ENCODE measurements around the gene SLC24A4.
"Not testable (repeated sequence)": the region's sequence is repeated elsewhere in the genome, so short reads cannot be mapped to it uniquely, and the experiment has no call there.

The SLC24A4 gene

DNA sequence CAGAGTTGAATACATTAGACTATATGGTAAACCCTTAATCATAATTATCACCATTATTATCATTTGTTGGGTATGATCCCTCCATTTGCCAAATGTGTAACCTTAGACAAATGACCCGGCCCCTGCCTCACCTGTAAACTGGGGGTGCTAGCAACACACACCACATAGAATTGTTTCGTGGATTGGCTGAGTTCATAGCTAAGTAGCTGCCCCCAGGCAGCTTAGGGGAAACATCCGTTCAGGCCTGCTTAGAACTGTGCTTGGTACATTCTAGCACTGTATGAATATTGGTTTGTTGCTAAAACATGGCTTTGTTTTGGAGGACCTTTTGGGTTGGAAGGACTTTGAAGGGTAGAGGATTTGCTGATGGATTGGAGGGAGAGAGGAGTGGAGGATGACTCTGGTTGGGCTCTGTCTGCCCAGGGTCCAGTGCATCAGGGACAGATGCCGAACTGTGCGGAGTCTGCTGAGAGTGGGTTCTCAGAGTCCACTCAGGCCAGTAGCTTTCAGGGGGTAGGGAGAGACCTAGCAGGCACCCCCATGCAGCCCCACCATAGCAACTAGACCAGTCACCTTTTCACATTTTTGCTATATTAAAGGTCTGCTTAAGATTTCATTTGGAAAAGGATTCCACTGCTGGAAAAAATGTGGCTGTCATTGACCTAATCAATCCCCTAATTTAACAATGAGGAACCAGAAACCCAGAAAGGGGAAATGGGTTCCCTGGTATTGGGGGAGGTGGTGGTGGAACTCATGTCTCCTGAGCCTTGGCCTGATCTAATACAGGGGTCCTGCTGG, 192.8 kb downstream of the SLC24A4 start:
- in situ Hi-C loops (cut with MboI; ENCODE audit: low sequenced_read_pairs), result no loop called here

- in situ Hi-C loops (cut with MboI; ENCODE audit: low sequenced_read_pairs), result no loop called here
Observed at GRCh38 chr14:92516344-92516965, 193.5 kb downstream of the SLC24A4 start.

GRCh38 chr14:92516966-92517506, 194.1 kb downstream of the SLC24A4 start:
- in situ Hi-C loops (cut with MboI; ENCODE audit: low sequenced_read_pairs), result no loop called here

DNA sequence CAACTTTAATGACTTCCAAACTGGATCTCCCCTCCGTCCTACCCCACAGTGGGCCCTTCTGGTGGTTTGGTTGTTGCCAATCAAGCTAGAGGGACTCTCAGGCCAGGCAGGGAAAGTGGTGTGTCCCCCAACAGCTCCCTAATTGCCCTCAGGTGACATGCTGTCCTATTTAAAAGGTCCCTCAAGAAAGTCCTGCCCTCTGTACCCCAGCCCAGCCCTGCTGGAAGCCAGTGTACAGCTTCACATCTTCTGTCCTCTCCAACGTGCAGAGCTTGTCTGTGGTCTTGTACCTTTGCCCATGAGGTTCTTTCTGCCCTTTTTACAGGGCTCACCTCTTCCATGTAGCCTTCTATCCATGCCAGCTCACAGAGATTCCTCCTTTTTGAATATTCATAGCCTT, 194.8 kb downstream of the SLC24A4 start:
- in situ Hi-C loops (cut with MboI; ENCODE audit: low sequenced_read_pairs), result no loop called here

DNA sequence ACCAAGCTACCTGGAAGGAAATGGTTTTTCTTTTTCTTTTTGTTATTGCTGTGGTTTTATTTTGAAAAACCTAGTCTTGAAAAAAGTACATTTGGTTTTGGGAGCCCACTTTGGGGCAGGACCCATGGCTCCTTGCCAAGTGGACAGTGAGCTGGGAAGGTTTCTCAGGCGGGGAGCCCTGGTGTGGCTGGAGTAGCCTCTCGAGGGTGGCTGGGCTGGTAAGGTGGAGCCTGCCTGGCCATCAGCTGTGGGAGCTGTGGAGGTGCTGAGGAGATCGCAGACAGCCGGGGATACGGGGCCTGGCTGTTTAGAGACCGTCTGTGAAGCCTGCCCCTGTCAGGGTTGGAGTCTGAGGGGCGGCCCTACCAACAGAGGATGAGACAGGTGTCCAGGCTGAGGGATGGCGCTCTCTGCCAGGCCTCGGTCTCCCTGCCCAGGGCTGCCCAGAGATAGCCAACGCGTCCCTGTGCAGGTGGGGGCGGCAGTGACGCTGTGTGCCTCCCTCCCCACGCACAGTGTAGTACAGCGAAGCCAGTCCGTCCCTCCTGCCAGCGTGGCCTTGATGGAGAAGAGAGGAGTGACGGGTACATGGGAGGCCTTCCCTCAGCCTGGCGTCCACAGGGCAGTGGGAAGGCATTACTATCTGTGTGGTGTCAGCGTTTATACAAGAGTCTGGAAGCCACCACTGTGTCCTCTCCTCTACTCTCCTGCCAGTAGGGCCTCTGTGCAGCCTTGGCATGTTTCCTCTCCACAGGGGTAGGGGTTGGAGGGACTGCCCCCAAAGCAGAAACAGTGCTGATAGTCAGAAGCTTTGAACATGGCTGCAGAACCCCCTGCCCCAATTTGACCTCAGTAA, 196.5 kb downstream of the SLC24A4 start:
- in situ Hi-C loops (cut with MboI; ENCODE audit: low sequenced_read_pairs), result no loop called here

DNA sequence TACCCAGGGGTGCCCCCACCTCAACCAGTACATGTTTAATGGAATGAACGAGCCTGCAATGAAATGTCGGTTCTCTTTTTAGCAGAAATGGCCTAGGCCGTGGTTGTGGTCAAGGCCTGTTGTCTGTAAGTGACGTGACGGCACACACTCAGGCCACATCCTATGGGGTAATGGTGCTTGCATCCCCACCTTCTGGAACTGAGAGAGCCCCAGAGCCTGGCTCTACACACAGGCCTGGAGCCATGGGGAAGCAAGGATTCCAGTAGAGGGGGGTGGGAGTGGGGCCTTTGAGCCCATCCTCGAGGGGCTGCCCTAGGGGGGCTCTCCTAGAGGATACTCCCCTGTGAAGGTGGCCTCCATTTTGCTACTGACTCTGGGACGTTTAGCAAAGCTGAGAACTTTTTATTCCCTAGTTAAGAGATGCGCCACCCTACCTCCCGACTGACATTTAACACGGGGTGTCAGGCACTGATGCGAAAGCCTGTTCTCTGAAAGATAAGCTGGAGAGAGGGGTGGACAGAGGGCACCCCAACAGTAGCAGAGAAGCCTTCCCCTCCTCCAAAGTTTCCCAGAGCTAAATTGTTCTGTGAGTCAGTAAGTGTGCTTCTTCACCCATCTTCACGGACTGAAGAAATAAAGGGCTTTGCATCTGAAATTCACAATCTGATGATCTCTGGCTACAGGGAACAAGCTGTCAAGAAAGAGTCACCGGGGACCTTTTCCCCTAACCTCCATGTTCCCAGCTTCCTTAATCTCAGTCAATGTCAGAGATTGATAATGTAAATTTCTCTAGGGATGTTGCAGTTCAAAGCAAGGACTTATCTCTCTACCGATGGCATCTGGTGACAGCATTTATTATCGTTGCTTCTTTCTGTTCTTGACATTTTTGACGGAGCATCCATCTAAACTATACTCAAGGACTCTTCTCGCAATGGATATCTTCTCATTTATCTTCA, 197.4 kb downstream of the SLC24A4 start:
- in situ Hi-C loops (cut with MboI; ENCODE audit: low sequenced_read_pairs), result no loop called here

- in situ Hi-C loops (cut with MboI; ENCODE audit: low sequenced_read_pairs), result no loop called here
Observed at GRCh38 chr14:92521058-92521415, 198.1 kb downstream of the SLC24A4 start.

GRCh38 chr14:92523752-92524151, 200.8 kb downstream of the SLC24A4 start:
- in situ Hi-C loops (cut with MboI; ENCODE audit: low sequenced_read_pairs), result no loop called here

DNA sequence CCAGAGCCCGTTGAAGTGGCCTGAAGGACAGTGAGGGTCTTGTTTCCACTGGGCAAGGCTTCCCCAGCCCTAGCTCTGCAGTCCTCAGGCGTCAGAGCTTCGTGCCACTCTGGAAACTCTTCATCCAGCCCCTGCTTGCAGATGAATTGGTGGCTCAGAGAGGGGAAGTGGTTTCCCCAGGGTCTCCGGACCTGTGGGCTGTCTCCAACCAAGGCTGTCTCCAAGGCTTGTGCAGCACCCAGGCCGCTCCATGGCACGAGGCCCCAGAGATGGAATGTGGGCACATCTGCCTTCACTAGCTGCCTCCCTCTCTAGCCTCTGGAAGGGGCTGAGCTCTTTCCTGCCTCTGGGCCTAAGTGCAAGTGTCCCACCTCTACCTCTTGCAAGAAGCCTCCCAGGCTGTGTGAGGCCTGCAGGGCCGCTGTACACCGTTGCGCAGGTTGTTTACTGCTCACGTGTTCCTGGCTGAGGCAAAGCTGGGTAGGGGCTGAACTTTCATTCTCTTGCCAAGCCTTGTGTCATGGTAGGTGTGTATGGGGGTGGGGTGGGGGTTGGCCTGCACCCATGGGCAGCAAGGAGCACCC, 201.7 kb downstream of the SLC24A4 start:
- in situ Hi-C loops (cut with MboI; ENCODE audit: low sequenced_read_pairs), result no loop called here

- in situ Hi-C loops (cut with MboI; ENCODE audit: low sequenced_read_pairs), result no loop called here
Observed at GRCh38 chr14:92525322-92526095, 202.5 kb downstream of the SLC24A4 start.

- in situ Hi-C loops (cut with MboI; ENCODE audit: low sequenced_read_pairs), result no loop called here
Observed at GRCh38 chr14:92527721-92528120, 204.8 kb downstream of the SLC24A4 start.

- in situ Hi-C loops (cut with MboI; ENCODE audit: low sequenced_read_pairs), result no loop called here
Observed at GRCh38 chr14:92528486-92529100, 205.6 kb downstream of the SLC24A4 start.

DNA sequence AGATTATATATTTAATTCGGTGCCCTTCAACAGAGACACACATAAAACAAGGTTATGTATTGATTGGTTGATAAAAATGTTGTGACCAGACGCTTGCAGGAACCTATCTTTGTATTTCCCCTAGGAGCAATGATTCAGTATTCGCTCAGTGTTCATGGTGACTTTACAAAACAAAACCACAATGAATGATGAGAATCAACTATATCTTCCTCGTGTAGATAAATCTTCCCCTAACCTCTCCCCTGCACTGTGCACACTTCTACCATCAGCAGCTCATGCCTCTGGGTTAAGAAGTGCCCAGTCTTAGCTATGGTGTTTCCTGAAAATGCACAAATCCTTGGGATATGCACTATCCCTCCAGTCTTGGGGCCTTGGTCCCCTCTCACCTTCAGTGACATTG, 206.9 kb downstream of the SLC24A4 start:
- in situ Hi-C loops (cut with MboI; ENCODE audit: low sequenced_read_pairs), result no loop called here

- in situ Hi-C loops (cut with MboI; ENCODE audit: low sequenced_read_pairs), result no loop called here
Observed at GRCh38 chr14:92531106-92531873, 208.3 kb downstream of the SLC24A4 start.

- in situ Hi-C loops (cut with MboI; ENCODE audit: low sequenced_read_pairs), result no loop called here
Observed at GRCh38 chr14:92532490-92533163, 209.7 kb downstream of the SLC24A4 start.

- in situ Hi-C loops (cut with MboI; ENCODE audit: low sequenced_read_pairs), result no loop called here
Observed at GRCh38 chr14:92534932-92535643, 212.1 kb downstream of the SLC24A4 start.

GRCh38 chr14:92536231-92536630, 213.3 kb downstream of the SLC24A4 start:
- in situ Hi-C loops (cut with MboI; ENCODE audit: low sequenced_read_pairs), result not testable (repeated sequence)
